ENCODE results near the gene PCDHGA1.
A peak's percentile ranks its signal among the peaks of the same experiment; 100 is the strongest.
"Not testable (repeated sequence)": the region's sequence is repeated elsewhere in the genome, so short reads cannot be mapped to it uniquely, and the experiment has no call there.

PCDHGA1 gene

GRCh38 chr5:141383345-141383744, 53.0 kb downstream of the PCDHGA1 start:
- no peak for DNase-seq

DNA sequence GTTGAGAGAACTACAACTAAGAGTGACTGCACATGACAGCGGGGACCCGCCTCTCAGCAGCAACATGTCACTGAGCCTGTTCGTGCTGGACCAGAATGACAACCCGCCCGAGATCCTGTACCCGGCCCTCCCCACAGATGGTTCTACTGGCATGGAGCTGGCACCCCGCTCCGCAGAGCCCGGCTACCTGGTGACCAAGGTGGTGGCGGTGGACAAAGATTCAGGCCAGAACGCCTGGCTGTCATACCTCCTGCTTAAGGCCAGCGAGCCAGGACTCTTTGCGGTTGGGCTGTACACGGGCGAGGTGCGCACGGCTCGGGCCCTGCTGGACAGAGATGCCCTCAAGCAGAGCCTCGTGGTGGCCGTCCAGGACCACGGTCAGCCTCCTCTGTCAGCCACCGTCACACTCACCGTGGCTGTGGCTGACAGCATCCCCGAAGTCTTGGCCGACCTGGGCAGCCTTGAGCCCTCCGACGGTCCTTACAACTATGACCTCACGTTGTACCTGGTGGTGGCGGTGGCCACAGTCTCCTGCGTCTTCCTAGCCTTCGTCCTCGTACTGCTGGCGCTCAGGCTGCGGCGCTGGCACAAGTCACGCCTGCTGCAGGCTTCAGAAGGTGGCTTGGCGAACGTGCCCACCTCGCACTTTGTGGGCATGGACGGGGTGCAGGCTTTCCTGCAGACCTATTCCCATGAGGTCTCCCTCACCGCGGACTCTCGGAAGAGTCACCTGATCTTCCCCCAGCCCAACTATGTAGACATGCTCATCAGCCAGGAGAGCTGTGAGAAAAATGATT, 54.4 kb downstream of the PCDHGA1 start:
- no peak for DNase-seq

- not testable (repeated sequence) for DNase-seq
Observed at GRCh38 chr5:141387557-141388311, 57.4 kb downstream of the PCDHGA1 start, which contains the start of gene PCDHGB4. TSS of gene PCDHGB4 (plus strand) at chr5:141387698. CDS start at chr5:141387885, 187 bp downstream.

GRCh38 chr5:141388661-141389060, 58.3 kb downstream of the PCDHGA1 start:
- DNase-seq, result no peak

- DNase-seq, result no peak
Observed at GRCh38 chr5:141389153-141390042, 59.1 kb downstream of the PCDHGA1 start.

GRCh38 chr5:141392429-141393198, 62.3 kb downstream of the PCDHGA1 start, which contains the start of gene PCDHGA8:
TSS of gene PCDHGA8 (plus strand) at chr5:141392633. CDS start at chr5:141392814, 181 bp downstream.
- peak; percentile 27 for DNase-seq

DNA sequence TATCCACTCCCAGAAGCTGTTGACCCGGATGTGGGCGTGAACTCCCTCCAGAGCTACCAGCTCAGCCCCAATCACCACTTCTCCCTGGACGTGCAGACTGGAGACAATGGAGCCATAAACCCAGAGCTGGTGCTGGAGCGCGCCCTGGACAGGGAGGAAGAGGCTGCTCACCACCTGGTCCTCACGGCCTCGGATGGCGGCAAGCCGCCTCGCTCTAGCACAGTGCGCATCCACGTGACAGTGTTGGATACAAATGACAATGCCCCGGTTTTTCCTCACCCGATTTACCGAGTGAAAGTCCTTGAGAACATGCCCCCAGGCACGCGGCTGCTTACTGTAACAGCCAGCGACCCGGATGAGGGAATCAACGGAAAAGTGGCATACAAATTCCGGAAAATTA, 63.0 kb downstream of the PCDHGA1 start:
- no peak for DNase-seq

- not testable (repeated sequence) for DNase-seq
Observed at GRCh38 chr5:141394401-141395187, 64.3 kb downstream of the PCDHGA1 start.

DNA sequence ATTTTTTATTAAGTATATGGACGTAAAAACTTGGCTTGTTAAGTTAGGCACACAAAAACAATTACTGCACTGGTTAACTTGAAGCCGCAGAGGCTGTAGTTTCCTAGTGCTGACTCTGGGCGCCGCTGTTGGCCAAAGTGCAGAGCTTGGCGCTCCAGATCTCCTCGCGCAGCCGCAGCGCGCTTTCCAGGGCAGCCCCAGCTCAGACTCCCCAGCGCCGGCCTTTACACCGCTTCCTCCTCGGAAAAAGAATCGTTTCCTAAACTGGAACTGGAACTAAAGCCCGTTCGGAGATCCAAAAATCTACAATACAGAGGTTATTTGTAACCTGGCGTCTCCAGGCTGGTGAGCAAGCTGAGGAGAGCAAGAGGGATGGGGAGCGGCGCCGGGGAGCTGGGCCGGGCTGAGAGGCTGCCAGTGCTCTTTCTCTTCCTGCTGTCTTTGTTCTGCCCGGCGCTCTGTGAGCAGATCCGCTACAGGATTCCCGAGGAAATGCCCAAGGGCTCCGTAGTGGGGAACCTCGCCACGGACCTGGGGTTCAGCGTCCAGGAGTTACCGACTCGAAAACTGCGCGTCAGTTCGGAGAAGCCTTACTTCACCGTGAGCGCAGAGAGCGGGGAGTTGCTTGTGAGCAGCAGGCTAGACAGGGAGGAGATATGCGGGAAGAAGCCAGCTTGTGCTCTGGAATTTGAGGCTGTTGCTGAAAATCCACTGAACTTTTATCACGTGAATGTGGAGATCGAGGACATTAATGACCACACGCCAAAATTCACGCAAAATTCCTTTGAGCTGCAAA, 67.6 kb downstream of the PCDHGA1 start, which contains the start of gene PCDHGB5:
TSS of gene PCDHGB5 (plus strand) at position 192 of the 796 bp plus-strand sequence. CDS start at position 373, 181 bp downstream.
- not testable (repeated sequence) for DNase-seq

DNA sequence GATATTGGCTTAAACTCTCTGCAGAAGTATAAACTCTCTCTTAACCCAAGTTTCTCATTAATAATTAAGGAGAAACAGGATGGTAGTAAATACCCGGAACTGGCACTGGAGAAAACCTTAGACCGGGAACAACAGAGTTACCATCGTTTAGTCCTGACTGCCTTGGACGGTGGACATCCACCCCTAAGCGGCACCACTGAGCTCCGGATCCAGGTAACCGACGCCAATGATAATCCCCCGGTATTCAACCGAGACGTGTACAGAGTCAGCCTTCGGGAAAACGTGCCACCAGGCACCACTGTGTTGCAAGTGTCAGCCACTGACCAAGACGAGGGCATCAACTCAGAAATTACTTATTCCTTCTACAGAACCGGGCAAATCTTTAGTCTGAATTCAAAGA, 68.3 kb downstream of the PCDHGA1 start:
- DNase-seq, result no peak

GRCh38 chr5:141399555-141400258, 69.4 kb downstream of the PCDHGA1 start:
- no peak for DNase-seq

DNA sequence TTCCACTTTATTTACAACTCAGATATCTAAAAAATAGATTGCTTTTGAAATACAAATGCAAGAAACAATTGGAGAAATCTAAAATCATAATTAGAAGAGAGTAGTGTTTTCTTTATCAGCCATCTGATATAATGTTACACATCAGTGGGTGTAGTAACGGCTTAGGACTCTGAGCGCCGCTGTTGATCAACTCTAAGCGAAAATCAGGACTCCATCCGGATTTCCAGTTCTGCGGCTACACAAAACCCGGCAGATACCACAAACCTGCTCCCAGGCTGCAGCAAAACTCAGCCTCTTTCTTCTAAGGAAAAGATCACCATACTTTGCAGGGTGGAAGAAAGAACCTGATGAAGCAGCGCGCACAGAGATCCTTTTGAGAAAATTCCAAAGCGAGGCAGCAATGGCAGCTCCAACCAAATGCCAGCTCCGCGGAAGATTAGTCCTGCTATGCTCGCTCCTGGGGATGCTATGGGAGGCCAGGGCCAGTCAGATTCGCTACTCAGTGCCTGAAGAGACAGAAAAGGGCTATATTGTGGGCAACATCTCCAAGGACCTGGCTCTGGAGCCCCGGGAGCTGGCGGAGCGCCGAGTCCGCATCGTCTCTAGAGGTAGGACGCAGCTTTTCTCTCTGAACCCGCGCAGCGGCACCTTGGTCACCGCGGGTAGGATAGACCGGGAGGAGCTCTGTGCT, 72.4 kb downstream of the PCDHGA1 start, which contains the start of gene PCDHGA9:
TSS of gene PCDHGA9 (plus strand) at position 226 of the 691 bp plus-strand sequence. CDS start at position 401, 175 bp downstream.
- peak; percentile 5 for DNase-seq

DNA sequence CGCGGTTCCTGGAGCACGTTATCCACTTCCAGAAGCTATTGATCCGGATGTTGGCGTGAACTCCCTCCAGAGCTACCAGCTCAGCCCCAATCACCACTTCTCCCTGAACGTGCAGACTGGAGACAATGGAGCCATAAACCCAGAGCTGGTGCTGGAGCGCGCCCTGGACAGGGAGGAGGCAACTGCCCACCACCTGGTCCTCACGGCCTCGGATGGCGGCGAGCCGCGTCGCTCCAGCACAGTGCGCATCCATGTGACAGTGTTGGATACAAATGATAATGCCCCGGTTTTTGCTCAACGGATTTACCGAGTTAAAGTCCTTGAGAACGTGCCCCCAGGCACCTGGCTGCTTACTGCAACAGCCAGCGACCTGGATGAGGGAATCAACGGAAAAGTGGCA, 73.1 kb downstream of the PCDHGA1 start:
- no peak for DNase-seq

DNA sequence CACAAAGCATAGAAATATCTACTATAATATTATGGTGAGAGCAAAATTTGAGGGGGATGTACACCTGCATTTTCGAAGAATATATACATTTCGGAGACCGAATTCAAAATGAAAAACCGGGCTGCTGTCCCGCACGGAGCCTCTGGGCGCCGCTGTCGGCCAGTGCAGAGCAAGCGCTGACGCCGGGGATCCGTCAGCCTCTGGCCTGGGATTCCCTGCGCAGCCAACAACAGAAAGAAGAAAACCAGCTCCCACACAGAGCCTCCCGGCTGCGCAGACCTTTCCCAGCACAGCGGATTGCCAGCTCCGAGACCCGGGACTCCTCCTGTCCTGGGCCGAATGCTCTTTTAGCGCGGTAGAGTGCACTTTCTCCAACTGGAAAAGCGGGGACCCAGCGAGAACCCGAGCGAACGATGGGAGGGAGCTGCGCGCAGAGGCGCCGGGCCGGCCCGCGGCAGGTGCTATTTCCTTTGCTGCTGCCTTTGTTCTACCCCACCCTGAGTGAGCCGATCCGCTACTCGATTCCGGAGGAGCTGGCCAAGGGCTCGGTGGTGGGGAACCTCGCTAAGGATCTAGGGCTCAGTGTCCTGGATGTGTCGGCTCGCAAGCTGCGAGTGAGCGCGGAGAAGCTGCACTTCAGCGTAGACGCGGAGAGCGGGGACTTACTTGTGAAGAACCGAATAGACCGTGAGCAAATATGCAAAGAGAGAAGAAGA, 77.6 kb downstream of the PCDHGA1 start, which contains the start of gene PCDHGB6:
TSS of gene PCDHGB6 (plus strand) at position 232 of the 716 bp plus-strand sequence. CDS start at position 414, 182 bp downstream.
- not testable (repeated sequence) for DNase-seq

DNA sequence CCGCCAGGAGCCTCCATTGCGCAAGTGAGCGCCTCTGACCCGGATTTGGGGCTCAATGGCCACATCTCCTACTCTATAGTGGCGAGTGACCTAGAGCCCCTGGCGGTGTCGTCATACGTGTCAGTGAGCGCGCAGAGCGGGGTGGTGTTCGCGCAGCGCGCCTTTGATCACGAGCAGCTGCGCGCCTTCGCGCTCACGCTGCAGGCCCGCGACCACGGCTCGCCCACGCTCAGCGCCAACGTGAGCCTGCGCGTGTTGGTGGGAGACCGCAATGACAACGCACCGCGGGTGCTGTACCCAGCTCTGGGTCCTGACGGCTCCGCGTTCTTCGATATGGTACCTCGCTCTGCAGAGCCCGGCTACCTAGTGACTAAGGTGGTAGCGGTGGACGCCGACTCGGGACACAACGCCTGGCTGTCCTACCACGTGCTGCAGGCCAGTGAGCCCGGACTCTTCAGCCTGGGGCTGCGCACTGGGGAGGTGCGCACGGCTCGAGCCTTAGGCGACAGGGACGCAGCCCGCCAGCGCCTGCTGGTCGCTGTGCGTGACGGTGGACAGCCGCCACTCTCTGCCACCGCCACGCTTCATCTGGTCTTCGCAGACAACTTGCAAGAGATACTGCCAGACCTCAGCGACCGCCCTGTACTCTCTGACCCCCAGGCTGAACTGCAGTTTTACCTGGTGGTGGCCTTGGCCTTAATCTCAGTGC, 79.4 kb downstream of the PCDHGA1 start:
- DNase-seq, result no peak

GRCh38 chr5:141411575-141411974, 81.3 kb downstream of the PCDHGA1 start:
- no peak for DNase-seq

Data from NCI-H2171 treated with DMSO at 0.1 percent for 48 hours (cell line).